GM18867 (cell line): Measurements from ENCODE around the gene SPOPL.
A peak's percentile ranks its signal among the peaks of the same experiment; 100 is the strongest.
"Not testable (repeated sequence)": the region's sequence is repeated elsewhere in the genome, so short reads cannot be mapped to it uniquely, and the experiment has no call there.

ENCODE experiments used
- ATAC-seq: cut with Tn5 transposase; IDR thresholded peaks from one replicate; pipeline ENCODE4 v1.9.1; 2021; ENCODE audit warnings: mild to moderate bottlenecking, moderate library complexity; ENCODE audit not compliant: unreplicated experiment

SPOPL gene

DNA sequence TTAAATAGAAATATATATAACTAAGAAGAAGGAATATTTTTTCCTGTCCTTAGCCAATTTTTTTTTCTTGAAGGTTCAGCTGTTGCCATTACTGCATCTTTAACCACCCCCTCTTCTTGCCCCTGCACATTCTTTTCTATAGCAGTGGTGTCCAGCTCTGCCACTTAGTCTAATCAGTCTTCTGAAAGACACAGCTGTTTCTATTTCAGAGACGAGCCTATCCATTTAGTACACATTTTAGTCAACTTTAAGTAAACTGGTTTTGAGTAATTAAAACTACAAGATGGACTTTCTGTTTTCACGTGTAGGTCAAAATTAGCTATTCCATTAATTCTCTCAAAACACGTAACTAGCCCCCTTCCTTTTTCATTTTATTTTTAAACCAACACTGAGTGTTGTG lies 21.0 kb downstream of the SPOPL start:
- peak; percentile 88 for ATAC-seq

GRCh38 chr2:138523018-138523672 lies 21.6 kb downstream of the SPOPL start:
- peak; percentile 44 for ATAC-seq

GRCh38 chr2:138523673-138524042 lies 22.1 kb downstream of the SPOPL start:
- not testable (repeated sequence) for ATAC-seq

DNA sequence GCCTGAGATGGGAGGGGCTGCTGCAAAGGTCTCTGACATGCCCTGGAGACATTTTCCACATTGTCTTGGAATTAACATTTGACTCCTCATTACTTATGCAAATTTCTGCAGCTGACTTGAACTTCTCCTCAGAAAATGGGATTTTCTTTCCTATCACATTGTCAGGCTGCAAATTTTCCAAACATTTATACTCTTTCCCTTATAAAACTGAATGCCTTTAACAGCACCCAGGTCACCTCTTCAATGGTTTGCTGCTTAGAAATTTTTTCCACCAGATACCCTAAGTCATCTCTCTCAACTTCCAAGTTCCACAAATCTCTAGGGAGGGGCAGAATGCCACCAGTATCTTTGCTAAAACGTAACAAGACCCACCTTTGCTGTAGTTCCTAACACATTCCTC lies 22.8 kb downstream of the SPOPL start:
- not testable (repeated sequence) for ATAC-seq

- ATAC-seq = no peak
Observed at GRCh38 chr2:138531913-138532312, 30.3 kb downstream of the SPOPL start.

DNA sequence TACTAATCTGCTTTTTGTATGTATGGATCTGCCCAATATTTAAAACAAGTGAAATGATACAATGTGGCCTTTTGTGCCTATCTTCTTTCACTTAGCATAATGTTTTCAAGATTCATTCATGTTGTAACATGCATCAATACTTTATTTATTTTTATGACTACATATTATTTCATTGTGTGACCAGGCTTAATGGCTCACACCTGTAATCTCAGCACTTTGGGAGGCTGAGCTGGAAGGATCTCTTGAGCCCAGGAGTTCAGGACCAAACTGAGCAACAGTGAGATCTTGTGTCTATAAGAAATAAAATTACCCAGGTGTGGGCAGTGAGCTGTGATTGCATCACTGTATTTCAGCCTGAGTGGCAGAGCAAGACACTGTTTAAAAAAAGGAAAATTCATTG lies 33.2 kb downstream of the SPOPL start:
- no peak for ATAC-seq

- peak; percentile 75 for ATAC-seq
Observed at GRCh38 chr2:138536302-138536701, 34.7 kb downstream of the SPOPL start.

DNA sequence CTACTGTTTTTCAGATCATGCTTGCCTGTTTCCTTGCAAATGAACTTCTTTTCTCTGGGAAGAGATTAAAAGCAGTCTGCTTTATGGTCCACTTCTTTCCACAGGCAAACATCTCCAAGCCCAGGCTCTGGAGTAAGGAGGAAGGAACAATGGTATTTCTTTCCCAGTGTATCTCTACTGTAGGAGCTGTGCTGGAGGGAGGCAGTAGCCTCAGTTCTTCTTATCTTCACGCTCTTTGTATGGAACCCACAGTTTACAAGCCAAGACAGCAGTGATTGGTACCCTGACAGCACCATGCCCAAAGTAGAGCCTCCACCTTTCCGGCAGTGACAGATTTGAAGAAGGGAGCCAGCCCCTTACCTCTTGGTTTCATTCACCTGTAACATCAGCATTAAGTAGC lies 35.2 kb downstream of the SPOPL start:
- ATAC-seq = peak; percentile 35

- ATAC-seq = peak; percentile 42
Observed at GRCh38 chr2:138537170-138537915, 35.8 kb downstream of the SPOPL start.

- ATAC-seq = not testable (repeated sequence)
Observed at GRCh38 chr2:138544206-138544605, 42.6 kb downstream of the SPOPL start.

- no peak for ATAC-seq
Observed at GRCh38 chr2:138548796-138549195, 47.2 kb downstream of the SPOPL start.

DNA sequence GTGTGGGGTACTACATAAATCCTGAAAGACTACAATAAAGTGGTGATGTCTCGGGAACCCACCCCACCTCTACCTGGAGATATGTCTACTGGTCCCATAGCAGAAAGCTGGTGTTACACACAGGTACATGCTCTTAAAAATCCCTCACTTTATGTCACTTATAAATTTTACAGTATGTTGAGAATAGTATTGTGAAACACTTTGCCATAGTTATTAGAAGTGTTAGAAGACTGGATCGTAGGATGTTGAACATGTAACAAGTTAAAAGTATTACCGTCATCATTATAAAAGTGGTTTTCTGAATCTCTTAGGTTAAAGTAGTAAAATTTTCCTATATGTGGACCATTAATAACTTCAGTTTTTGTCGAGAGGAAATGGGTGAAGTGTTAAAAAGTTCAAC lies 48.6 kb downstream of the SPOPL start:
- no peak for ATAC-seq

DNA sequence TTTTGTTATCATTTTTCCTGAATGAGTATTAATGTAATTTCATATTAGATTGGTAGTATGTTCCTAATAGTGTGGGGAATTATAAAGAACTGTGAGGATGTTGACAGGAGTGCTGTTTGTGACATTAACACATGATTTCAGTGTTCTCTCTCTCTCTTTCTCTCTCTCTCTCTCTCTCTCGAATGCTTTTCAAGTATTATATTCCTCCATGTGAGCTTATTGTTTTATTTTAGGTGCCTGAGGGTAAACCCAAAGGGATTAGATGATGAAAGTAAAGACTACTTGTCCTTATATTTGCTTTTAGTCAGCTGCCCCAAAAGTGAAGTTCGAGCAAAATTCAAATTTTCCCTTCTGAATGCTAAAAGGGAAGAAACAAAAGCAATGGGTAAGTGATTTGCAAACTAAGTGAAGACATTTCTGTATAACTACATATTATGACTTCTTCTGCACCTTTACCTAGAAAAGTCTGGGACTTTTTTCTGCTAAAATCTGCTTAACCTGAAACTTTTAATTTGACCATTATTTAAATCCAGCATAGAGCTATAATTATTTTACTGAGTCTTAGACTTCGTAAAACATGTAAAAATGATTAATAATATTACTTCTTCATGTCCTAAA lies 49.2 kb downstream of the SPOPL start:
- ATAC-seq = no peak

DNA sequence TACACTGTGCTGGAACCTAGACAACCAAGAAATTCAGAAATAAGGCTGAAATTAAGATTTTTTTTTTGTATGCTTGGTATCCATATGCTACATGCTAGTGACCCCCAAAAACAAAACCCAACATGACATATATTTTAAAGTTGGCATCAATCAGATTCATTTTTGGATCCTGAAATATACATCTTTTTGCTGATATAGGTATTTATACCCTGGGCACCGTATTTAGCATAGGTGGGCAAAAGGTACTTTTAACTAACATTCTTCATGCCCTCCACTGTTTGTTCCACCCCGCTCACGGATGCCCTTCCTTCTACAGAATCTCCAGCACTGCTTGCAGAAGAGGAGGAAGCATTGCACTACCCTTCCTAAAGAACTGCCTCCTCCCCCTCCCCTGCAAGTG lies 52.6 kb downstream of the SPOPL start:
- no peak for ATAC-seq

DNA sequence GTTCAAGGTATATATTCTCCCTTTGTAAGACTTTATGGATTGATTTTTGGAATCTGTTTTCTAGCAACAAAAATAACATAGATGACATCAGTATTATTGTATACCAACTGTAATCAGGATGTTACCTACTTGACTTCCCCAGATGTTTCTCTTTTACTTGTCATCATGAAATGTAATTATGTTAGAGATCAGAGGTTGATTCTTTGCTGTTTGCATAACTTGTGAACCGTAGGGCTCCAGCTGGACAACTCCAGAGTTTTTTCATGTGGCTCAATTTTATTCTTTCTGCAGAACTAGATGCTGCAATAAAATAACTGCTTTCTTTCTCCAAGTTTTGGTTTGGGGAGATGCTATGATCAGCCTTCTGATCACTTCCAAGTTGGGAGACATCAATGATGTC lies 58.1 kb downstream of the SPOPL start:
- ATAC-seq = no peak

DNA sequence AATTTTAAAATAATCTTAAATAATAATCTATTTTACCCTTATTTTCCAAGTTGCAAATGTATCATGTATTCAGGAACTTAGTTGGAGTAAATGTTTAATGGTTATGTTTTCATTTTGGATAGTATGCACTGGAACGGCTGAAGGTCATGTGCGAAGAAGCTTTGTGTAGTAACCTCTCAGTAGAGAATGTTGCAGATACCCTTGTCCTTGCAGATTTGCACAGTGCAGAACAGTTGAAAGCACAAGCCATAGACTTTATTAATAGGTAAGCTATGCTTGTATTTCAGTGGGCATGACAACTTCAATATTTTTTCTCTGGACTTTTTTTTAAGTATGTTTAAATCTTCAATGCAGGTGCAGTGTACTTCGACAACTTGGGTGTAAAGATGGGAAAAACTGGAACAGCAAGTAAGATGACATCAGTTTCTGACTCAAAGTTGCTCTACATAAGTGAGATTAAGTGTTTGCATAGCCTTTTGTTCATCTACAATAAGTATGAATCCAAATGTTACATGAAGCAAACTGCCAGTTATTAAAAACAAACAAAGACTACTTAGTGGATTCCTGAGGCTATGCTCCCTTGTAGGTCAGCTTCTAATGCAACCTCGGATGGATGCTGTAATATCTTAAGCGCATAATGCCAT lies 63.1 kb downstream of the SPOPL start:
- ATAC-seq = no peak

DNA sequence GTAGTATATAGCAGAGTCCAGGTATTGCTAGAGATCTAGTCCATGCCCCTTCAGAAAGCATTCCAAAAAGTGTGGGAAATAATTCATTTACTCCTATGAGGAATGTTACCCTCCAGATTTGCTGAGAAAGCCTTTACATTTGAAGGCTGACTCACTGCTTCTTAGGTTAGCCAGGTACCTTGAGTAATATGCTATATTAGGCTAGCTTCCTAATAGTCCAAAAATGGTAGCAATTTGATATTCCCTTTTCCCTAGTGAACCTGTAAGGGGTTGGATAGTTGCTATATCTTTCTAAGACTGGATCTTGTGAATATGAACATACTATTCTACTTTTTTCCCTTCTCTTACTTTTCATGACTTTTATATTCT lies 63.6 kb downstream of the SPOPL start:
- no peak for ATAC-seq

DNA sequence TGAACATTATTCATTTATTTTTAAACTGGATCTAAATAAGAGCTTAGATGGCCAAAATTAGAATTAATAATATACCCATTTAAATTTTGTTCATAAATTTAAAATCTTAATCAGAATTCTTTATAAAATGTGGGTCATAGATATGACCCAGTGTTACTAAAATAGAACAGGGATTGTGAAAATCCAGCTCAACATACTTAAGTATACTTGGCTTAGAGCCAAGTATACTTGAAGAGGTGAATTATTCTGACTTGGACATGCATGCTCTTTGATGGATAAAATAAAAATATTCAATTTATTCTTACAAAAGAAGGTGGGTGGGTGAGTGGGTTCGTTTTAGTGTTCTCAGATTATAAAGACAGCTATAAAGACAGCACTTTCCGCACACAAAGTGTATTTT lies 70.7 kb downstream of the SPOPL start:
- no peak for ATAC-seq

DNA sequence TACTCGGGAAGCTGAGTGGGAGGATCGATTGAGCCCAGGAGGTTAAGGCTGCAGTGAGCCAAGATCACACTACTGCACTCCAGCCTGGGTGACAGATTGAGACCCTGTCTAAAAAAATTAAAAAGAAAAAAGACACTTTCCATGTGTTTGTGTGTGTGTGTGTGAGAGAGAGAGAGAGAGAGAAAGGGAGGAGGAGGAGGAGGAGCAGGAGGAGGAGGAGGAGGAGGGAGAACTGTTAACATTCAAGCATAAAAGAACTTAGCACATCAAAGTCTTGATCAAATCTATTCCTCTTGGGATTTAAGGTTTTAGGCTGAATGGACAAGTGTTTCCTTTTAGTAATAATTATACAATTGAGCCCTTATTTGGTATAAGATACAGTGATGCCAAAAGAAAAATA lies 75.5 kb downstream of the SPOPL start:
- no peak for ATAC-seq

- no peak for ATAC-seq
Observed at GRCh38 chr2:138579556-138579955, 78.0 kb downstream of the SPOPL start.

GRCh38 chr2:138581909-138582308 lies 80.3 kb downstream of the SPOPL start:
- no peak for ATAC-seq

GRCh38 chr2:138589663-138590062 lies 88.1 kb downstream of the SPOPL start:
- no peak for ATAC-seq
